ENCODE results near the gene CHST5. TPM values are rescaled to one million over a fixed set of nuclear protein-coding genes. Genes with fewer than 3 reads are reported as not detected.

Gene CHST5
- total RNA-seq, 1 donor from 2014 or later = 0.49 TPM

- DNase-seq (ENCODE audit: low spot score in 2 of 2, unreplicated experiment in 2 of 2) = no peak
- H3K4me1 Mint-ChIP-seq = peaks cover 31% of the 10 kb centered on the region
- H3K27ac Mint-ChIP-seq = no peak overlapping the region
- H3K4me3 Mint-ChIP-seq = no peak overlapping the region
- no peak for TF ChIP-seq CTCF (IDR thresholded peaks at IDR 0.05; ENCODE audit: unreplicated experiment)
- H3K27me3 Mint-ChIP-seq (ENCODE audit: low read depth) = no peaks in the 10 kb centered on the region
- no peaks in the 10 kb centered on the region for H3K9me3 Mint-ChIP-seq
- H3K36me3 Mint-ChIP-seq = no peaks in the 10 kb centered on the region
These were observed 47.6 kb downstream of the CHST5 start for GRCh38 chr16:75488322-75488721.

GRCh38 chr16:75486676-75487313, 49.1 kb downstream of the CHST5 start:
- TF ChIP-seq CTCF (IDR thresholded peaks at IDR 0.05; ENCODE audit: unreplicated experiment) = no peak
- DNase-seq (ENCODE audit: low spot score in 2 of 2, unreplicated experiment in 2 of 2) = no peak
- H3K9me3 Mint-ChIP-seq = no peaks in the 10 kb centered on the region
- no peaks in the 10 kb centered on the region for H3K27me3 Mint-ChIP-seq (ENCODE audit: low read depth)
- peaks cover 22% of the 10 kb centered on the region for H3K4me1 Mint-ChIP-seq
- H3K4me3 Mint-ChIP-seq = no peak overlapping the region
- H3K36me3 Mint-ChIP-seq = no peaks in the 10 kb centered on the region
- H3K27ac Mint-ChIP-seq = no peak overlapping the region

- H3K36me3 Mint-ChIP-seq = no peaks in the 10 kb centered on the region
- H3K9me3 Mint-ChIP-seq = no peaks in the 10 kb centered on the region
- H3K4me1 Mint-ChIP-seq = peaks cover 19% of the 10 kb centered on the region
- H3K27ac Mint-ChIP-seq = peak overlapping the region; percentile 35
- H3K27me3 Mint-ChIP-seq (ENCODE audit: low read depth) = no peaks in the 10 kb centered on the region
- DNase-seq (ENCODE audit: low spot score in 2 of 2, unreplicated experiment in 2 of 2) = no peak
- TF ChIP-seq CTCF (IDR thresholded peaks at IDR 0.05; ENCODE audit: unreplicated experiment) = no peak
- H3K4me3 Mint-ChIP-seq = no peak overlapping the region
These were observed 49.8 kb downstream of the CHST5 start for GRCh38 chr16:75486014-75486675.

DNA sequence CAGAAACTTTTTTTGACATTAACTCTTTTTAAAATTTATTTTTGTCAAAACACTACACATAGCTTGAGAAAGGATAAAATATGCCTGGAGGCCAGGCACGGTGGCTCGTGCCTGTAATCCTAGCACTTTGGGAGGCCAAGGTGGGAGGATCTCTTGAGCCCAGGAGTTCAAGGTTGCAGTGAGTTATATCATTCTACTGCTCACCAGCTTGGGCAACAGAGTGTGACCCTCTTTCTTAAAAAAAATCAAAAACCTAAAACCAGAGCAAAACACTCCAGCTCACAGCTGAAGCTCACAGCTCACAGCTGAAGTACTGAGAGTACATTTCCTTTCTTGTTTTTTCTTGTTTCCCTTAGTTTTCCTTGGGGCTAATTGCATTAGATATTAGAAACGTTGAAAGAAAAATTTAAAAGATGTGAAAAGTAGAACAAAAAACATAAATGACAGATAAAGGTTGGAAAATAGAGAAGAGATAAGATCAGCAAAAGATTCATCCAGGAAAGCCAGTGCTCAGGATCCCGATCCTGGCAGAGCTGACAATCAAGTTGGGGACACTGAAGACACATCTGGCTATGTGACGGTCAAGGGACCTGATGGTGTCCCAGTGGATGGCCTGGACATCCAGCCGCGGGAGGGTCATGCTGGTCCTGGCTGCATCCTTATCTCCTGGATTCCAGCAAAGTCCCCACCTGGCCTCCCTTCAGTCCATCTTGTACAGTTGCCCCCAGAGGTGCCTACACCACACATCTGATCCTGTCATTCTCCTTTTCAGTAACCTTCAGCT, 50.5 kb downstream of the CHST5 start:
- Mint-ChIP-seq H3K9me3 (no peaks in the 10 kb centered on the region), H3K36me3 (no peaks in the 10 kb centered on the region), H3K4me1 (peaks cover 19% of the 10 kb centered on the region), H3K4me3 (no peak overlapping the region), H3K27me3 (ENCODE audit: low read depth) (no peaks in the 10 kb centered on the region), H3K27ac (peak overlapping the region; percentile 35)
- no peak for TF ChIP-seq CTCF (IDR thresholded peaks at IDR 0.05; ENCODE audit: unreplicated experiment)
- no peak for DNase-seq (ENCODE audit: low spot score in 2 of 2, unreplicated experiment in 2 of 2)

GRCh38 chr16:75483222-75483621, 52.7 kb downstream of the CHST5 start:
- H3K9me3 Mint-ChIP-seq = no peaks in the 10 kb centered on the region
- no peak for DNase-seq (ENCODE audit: low spot score in 2 of 2, unreplicated experiment in 2 of 2)
- TF ChIP-seq CTCF (IDR thresholded peaks at IDR 0.05; ENCODE audit: unreplicated experiment) = no peak
- H3K27ac Mint-ChIP-seq = no peak overlapping the region
- H3K4me3 Mint-ChIP-seq = no peak overlapping the region
- H3K4me1 Mint-ChIP-seq = peaks cover 19% of the 10 kb centered on the region
- H3K36me3 Mint-ChIP-seq = no peaks in the 10 kb centered on the region
- no peaks in the 10 kb centered on the region for H3K27me3 Mint-ChIP-seq (ENCODE audit: low read depth)
